ENCODE measurements around the gene NEURL1. TPM values are rescaled to one million over a fixed set of nuclear protein-coding genes. Genes with fewer than 3 reads are reported as not detected.
A peak's percentile ranks its signal among the peaks of the same experiment; 100 is the strongest.

NEURL1 gene
- total RNA-seq, 1 experiment from 2014 or later = 1.7 TPM

DNA sequence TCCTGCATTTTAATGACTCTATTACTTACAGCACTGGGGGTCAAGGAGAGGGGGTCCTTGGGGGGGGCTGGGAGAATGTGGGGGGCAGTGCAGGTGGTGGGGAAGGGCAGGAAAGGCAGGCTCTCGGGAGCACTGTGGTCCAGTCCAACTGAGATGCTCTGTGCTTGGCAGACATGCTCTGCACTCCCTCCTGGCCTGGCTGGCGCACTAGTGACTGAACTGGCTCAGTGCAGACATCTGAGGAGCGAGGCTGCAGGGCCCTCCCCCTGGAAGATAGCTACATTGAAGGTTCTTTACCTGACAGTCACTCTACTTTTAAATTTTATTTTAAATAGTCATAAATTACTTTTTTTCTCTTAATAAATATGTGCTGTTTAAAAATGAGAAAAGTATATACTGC lies 105.7 kb downstream of the NEURL1 start:
- intact Hi-C loops (cut with micrococcal nuclease) = loop anchor here (1.0 kb wide), 1 partner anchor 87 kb away; no protein-coding TSS in a partner anchor
- Histone ChIP-seq H3K4me1 (ENCODE audit: insufficient read depth, low read length) (no peaks in the 10 kb centered on the region; the same call in 1 of the 2 replicates), H3K27ac (ENCODE audit: low read length) (no peak overlapping the region), H3F3A (ENCODE audit: low read length, unreplicated experiment) (no peaks in the 10 kb centered on the region), H3K4me3 (ENCODE audit: low read length) (no peak overlapping the region), H2AFZ (ENCODE audit: low read length) (0 out of 2 replicates have a peak overlapping the region, but pooled peaks have one; percentile 24), H3K9me3 (ENCODE audit: low read length) (no peaks in the 10 kb centered on the region), H3K4me2 (ENCODE audit: low read length) (no peak overlapping the region), H3K36me3 (ENCODE audit: low read depth, low read length) (no peaks in the 10 kb centered on the region), H3K27me3 (ENCODE audit: low read length) (no peaks in the 10 kb centered on the region), H3K9me2 (replicated peaks; ENCODE audit: low read length) (no peaks in the 10 kb centered on the region), H4K20me1 (ENCODE audit: low read length) (no peaks in the 10 kb centered on the region), H3K79me2 (ENCODE audit: low read length) (no peaks in the 10 kb centered on the region), H3K9ac (ENCODE audit: low read length) (no peak overlapping the region)
- TF ChIP-seq, protein P1, sequence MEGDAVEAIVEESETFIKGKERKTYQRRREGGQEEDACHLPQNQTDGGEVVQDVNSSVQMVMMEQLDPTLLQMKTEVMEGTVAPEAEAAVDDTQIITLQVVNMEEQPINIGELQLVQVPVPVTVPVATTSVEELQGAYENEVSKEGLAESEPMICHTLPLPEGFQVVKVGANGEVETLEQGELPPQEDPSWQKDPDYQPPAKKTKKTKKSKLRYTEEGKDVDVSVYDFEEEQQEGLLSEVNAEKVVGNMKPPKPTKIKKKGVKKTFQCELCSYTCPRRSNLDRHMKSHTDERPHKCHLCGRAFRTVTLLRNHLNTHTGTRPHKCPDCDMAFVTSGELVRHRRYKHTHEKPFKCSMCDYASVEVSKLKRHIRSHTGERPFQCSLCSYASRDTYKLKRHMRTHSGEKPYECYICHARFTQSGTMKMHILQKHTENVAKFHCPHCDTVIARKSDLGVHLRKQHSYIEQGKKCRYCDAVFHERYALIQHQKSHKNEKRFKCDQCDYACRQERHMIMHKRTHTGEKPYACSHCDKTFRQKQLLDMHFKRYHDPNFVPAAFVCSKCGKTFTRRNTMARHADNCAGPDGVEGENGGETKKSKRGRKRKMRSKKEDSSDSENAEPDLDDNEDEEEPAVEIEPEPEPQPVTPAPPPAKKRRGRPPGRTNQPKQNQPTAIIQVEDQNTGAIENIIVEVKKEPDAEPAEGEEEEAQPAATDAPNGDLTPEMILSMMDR (conservative IDR thresholded peaks at IDR 0.05; ENCODE audit: low read depth, low read length) = no peak
- no peak for TF ChIP-seq EZH2phosphoT487 (IDR thresholded peaks at IDR 0.05; ENCODE audit: borderline replicate concordance, low read length)
- TF ChIP-seq EZH2 (IDR thresholded peaks at IDR 0.05; ENCODE audit: low read length, unreplicated experiment) = no peak
- CTCF ChIA-PET = interaction anchor here (0.6 to 1.4 kb wide), 2 partner anchors 58 to 87 kb away, joined by 3 to 5 read pairs; no protein-coding TSS in a partner anchor
- POLR2A ChIA-PET (ENCODE audit: unreplicated experiment) = no interaction called here
- no peak for DNase-seq
- no TSS peak for BruUV-seq (replicated peaks)
- 0 out of 2 replicates have a peak, but pooled peaks have one; percentile 14 for ATAC-seq

DNA sequence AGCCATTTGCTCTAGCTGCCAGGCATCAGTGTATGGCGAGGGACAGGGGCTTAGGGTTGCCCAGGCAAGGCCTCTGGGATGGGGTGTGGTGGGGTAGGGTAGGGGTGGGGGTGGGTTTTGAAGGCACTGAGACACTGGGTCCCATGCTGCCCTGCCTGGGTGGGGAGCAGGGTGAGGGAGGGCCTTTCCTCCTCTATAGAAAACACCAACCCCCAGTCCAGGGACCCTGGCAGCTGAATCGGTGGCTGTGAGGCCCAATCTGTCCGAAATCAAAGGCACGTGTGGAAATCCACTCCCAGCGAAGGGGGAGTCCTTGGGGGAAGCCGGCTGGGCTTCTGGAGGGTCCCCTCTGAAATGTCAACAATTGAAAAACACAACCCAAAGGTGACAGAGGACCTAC lies 106.4 kb downstream of the NEURL1 start:
- intact Hi-C loops (cut with micrococcal nuclease) = loop anchor here (1.0 kb wide), 1 partner anchor 86 kb away; no protein-coding TSS in a partner anchor
- ATAC-seq = no peak
- Histone ChIP-seq H3K9ac (ENCODE audit: low read length) (no peak overlapping the region), H4K20me1 (ENCODE audit: low read length) (no peaks in the 10 kb centered on the region), H3K4me1 (ENCODE audit: insufficient read depth, low read length) (no peaks in the 10 kb centered on the region; the same call in 1 of the 2 replicates), H3K4me3 (ENCODE audit: low read length) (no peak overlapping the region), H3K79me2 (ENCODE audit: low read length) (no peaks in the 10 kb centered on the region), H3K9me3 (ENCODE audit: low read length) (no peaks in the 10 kb centered on the region), H2AFZ (ENCODE audit: low read length) (no peak overlapping the region), H3K36me3 (ENCODE audit: low read depth, low read length) (no peaks in the 10 kb centered on the region), H3K9me2 (replicated peaks; ENCODE audit: low read length) (no peaks in the 10 kb centered on the region), H3K27me3 (ENCODE audit: low read length) (no peaks in the 10 kb centered on the region), H3K27ac (ENCODE audit: low read length) (no peak overlapping the region), H3F3A (ENCODE audit: low read length, unreplicated experiment) (no peaks in the 10 kb centered on the region), H3K4me2 (ENCODE audit: low read length) (no peak overlapping the region)
- POLR2A ChIA-PET (ENCODE audit: unreplicated experiment) = no interaction called here
- TF ChIP-seq, protein P1 (conservative IDR thresholded peaks at IDR 0.05; ENCODE audit: low read depth, low read length) = no peak
- TF ChIP-seq EZH2 (IDR thresholded peaks at IDR 0.05; ENCODE audit: low read length, unreplicated experiment) (no peak), EZH2phosphoT487 (IDR thresholded peaks at IDR 0.05; ENCODE audit: borderline replicate concordance, low read length) (no peak)
- BruUV-seq (replicated peaks) = no TSS peak
- DNase-seq = no peak
- CTCF ChIA-PET = no interaction called here

DNA sequence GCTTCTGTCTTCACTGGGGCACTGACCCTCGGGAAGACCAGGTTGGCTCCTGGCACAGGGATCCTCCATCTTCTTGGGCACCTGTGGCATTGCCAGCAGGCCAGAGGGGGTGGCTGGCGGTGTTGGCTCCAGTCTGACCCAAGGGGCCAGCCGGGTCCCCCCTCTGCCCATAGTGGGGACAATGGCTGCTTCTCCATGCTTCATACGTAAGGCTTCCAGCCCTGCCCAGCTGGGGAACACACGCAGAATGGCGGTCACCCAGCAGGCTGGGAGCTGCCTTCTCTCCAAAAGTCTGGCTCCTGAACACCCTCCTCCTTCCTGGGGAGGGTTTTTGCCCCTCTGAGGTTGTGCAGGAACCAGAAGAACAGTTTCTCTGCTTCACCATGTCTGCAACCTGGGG lies 106.8 kb downstream of the NEURL1 start:
- ChIA-PET POLR2A (ENCODE audit: unreplicated experiment) (no interaction called here), CTCF (no interaction called here)
- H3K36me3 ChIP-seq (ENCODE audit: low read depth, low read length) = no peaks in the 10 kb centered on the region

More for the DNA sequence above, 106.8 kb downstream of the NEURL1 start:
- DNase-seq (no peak), ATAC-seq (no peak)
- Histone ChIP-seq H3K9ac (ENCODE audit: low read length) (no peak overlapping the region), H3K4me1 (ENCODE audit: insufficient read depth, low read length) (no peaks in the 10 kb centered on the region; the same call in 1 of the 2 replicates), H4K20me1 (ENCODE audit: low read length) (no peaks in the 10 kb centered on the region), H3K27me3 (ENCODE audit: low read length) (no peaks in the 10 kb centered on the region), H3K4me3 (ENCODE audit: low read length) (no peak overlapping the region), H2AFZ (ENCODE audit: low read length) (no peak overlapping the region), H3K9me2 (replicated peaks; ENCODE audit: low read length) (no peaks in the 10 kb centered on the region), H3K27ac (ENCODE audit: low read length) (no peak overlapping the region), H3F3A (ENCODE audit: low read length, unreplicated experiment) (no peaks in the 10 kb centered on the region), H3K9me3 (ENCODE audit: low read length) (no peaks in the 10 kb centered on the region), H3K79me2 (ENCODE audit: low read length) (no peaks in the 10 kb centered on the region), H3K4me2 (ENCODE audit: low read length) (no peak overlapping the region)
- intact Hi-C loops (cut with micrococcal nuclease) = no loop called here
- TF ChIP-seq, protein P1 (conservative IDR thresholded peaks at IDR 0.05; ENCODE audit: low read depth, low read length) = no peak
- TF ChIP-seq EZH2phosphoT487 (IDR thresholded peaks at IDR 0.05; ENCODE audit: borderline replicate concordance, low read length) = no peak
- TF ChIP-seq EZH2 (IDR thresholded peaks at IDR 0.05; ENCODE audit: low read length, unreplicated experiment) = no peak
- BruUV-seq (replicated peaks) = no TSS peak

Data from PC-3 (cell line).